ENCODE data around the gene CUL3. TPM values are rescaled to one million over a fixed set of nuclear protein-coding genes. Genes with fewer than 3 reads are reported as not detected.

The CUL3 gene
- total RNA-seq, 1 experiment from 2014 or later = 78.6 TPM

DNA sequence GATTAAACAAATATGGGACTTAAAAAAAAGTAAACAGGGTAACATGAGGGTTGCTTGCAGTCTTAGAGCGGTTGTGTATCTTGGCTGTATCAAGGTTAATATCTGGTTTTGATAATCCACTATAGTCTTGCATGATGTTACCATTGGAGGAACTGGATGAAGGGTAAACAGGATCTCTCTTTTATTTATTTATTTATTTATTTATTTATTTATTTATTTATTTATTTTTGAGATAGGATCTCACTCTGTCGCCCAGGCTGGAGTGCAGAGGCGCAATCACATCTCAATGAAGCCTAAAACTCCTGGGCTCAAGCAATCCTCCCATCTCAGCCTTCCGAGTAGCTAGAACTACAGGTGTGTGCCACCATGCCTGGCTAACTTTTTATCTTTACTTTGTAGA is 140.4 kb downstream of the CUL3 start:
- in situ Hi-C loops (cut with HindIII; ENCODE audit: low pct_unique_long_range_greater_than_20kb, low sequenced_read_pairs) = no loop called here
- DNase-seq (ENCODE audit: low read depth) = no peak

DNA sequence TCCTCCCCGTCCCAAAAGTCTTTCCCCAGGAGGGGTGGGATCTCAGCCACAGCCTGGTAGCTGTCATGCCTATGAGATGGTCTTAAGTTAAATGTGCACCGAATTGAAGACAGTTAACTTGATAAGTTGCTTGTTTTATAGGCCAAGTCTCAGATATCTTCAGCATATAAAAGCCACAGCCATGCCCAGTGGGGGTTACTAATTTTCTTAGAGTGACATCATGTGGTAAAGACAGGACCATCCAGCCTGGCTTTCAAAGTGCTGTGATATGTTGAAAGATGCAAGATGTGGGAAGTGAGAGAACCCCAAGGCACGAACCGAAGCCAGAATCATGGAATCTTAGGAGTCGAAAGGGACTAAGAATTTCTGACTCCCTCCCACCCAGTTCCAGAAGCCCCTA is 141.1 kb downstream of the CUL3 start:
- in situ Hi-C loops (cut with HindIII; ENCODE audit: low pct_unique_long_range_greater_than_20kb, low sequenced_read_pairs) = no loop called here
- no peak for DNase-seq (ENCODE audit: low read depth)

DNA sequence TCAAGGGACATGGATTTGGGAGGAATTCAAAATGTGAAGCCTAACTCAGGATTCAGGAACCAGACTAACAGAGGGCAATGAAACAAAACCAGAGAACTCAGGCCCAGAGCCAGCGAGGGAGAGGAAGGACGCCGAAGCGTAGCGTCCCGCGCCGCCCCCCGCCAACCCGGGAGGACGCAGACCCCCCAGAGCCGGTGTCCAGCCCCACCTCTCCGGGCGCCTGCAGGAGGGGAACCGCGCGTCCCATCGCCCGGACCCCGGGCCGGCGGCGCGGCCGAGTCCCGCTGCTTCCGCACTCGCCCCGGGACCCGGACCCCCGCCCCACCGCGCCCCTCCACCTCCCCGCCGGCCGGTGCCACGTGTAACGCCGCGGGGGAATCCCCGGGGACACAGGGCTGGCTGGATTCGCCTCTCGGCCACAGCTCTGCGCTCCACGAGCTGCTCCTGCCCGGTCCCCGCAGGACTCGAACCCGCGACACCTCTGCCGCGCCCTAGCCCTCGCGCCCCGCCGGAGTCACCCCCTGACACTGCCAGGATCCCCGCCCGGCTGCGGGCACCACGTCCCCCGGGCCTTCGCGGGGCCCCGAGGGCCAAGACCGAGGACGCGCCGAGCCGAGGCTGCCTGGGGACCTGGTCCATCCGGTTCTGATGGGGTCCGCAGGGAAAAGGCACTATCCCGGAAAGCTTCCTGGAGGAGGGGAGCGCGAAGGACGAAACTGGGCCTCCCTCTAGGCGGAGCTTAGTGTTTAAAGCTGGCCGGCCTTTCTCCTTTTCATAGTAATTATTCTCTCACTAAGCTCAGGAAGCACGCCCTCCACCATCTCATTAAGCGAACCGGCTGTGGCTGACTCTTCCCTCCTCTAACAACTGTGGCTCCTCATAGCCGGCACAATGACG is 142.8 kb downstream of the CUL3 start:
- in situ Hi-C loops (cut with HindIII; ENCODE audit: low pct_unique_long_range_greater_than_20kb, low sequenced_read_pairs) = no loop called here

DNA sequence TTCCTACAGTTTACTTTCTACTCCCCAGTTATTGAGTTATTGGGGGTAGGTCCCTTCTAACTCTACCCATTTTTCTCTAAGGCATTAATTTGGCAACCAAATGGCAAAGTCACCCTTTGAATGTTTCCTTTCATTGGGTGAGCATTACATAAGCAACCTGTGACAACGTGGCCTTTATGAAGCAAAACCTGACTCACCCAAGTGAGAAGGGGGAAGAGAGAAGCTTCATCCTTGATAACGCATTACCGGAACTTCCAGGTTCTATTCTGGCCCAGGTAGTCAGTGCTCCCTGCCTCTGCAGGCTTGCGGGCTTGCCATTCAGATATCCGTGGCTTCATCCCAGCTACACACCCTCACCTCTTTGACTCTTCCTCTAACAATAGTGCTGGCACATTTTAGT is 144.2 kb downstream of the CUL3 start:
- in situ Hi-C loops (cut with HindIII; ENCODE audit: low pct_unique_long_range_greater_than_20kb, low sequenced_read_pairs) = no loop called here
- DNase-seq (ENCODE audit: low read depth) = no peak

More for the DNA sequence above, 142.8 kb downstream of the CUL3 start:
- no peak for DNase-seq (ENCODE audit: low read depth)

DNA sequence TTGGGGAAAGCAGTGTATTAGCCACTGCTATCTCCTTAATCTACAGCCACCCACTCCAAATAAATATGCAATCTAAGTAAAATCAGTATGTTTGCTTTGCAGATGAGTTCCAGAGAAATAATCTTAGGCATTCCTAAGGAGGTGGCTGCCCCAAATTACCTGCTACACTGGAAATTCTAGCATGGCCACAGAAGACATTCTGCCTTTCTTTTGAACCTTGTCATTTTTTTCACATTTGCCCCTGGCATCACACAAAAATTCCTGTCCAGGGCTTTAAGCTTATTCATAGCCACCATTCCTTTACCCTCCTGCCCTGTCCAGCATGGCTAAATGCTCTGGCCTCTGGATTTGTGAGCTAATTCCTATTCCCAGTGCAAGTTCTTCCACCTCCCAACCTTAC is 146.4 kb downstream of the CUL3 start:
- in situ Hi-C loops (cut with HindIII; ENCODE audit: low pct_unique_long_range_greater_than_20kb, low sequenced_read_pairs) = no loop called here
- DNase-seq (ENCODE audit: low read depth) = no peak

DNA sequence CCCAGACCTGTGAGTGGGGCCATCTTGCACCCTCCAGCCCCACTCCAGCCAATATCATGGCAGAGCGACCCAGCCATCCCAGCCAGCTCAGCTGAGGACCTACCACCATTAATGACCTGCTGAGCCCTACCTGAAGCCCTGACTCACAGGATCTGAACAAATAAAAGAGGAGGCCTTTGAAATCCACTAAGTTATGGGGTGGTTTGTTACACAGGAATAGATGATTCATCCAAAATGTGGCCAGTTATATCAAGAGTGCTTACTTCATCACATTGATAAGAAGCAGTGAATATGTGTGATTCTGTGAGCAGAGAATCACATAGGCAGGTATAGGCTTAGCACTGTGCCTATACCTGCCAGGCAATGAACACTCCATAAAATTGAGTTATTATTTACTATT is 148.5 kb downstream of the CUL3 start:
- in situ Hi-C loops (cut with HindIII; ENCODE audit: low pct_unique_long_range_greater_than_20kb, low sequenced_read_pairs) = no loop called here
- no peak for DNase-seq (ENCODE audit: low read depth)

DNA sequence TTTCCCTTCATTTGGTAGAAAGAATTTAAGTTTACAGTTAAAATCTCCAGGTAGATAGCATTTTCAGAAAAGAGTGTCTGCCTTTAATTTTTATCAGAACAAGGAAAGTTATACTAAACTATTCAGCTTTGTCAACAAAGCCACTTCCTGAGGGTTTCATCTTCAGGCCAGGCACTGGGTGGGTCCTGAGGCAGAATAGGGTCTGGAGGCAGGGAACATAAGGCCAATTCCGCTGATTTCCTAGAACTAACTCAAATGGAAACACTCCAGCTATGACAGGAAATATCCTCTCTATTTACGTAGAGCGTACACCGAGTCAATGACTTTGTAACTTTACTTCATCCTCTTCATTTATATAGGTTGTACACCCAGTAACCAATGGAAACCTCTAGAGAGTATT is 150.5 kb downstream of the CUL3 start:
- in situ Hi-C loops (cut with HindIII; ENCODE audit: low pct_unique_long_range_greater_than_20kb, low sequenced_read_pairs) = no loop called here
- no peak for DNase-seq (ENCODE audit: low read depth)

DNA sequence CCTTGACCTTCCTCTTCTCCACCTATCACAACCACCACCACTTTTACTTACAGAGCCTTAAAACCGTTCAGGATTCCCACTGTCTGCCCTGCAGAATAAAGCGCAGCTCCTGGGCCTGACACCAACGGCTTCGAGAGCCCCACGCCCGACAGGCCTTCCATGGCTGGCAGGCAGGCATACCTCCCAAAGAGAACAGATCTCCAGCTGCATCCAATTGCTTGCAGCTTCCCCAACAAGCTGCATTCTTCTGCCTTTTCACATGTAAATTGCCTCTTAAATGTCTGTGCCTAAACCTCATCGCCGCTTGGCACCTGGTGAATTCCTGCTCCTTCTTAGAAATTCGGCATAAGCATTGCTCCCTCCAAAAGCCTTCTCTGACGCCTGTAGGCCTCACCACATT is 151.7 kb downstream of the CUL3 start:
- in situ Hi-C loops (cut with HindIII; ENCODE audit: low pct_unique_long_range_greater_than_20kb, low sequenced_read_pairs) = no loop called here
- DNase-seq (ENCODE audit: low read depth) = no peak

DNA sequence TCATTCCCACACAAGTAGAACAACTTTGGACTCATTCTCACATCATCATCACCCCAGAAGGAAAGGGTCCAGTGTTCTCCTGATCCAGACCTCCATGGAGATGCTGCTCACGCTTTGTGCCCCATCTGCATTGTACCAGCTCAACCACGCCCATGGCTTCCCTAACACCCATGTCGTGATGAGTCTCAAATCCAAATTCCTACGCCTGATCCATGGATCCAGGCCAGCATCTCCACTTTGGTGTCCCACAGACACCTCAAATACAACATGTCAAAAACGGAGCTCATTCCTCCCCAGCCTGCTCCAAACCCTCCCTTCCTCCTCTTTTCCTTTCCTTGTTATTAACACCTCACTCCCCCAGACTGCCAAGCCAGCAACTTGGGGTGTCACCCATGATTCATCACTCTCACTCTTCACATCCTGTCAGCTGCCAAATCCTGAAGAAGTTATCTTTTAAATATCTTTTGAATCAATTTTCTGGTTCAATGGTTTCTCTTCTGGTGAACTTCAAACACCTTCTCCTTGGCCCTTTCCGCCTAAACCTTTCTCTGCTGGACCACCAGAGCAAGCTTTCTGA is 153.1 kb downstream of the CUL3 start:
- in situ Hi-C loops (cut with HindIII; ENCODE audit: low pct_unique_long_range_greater_than_20kb, low sequenced_read_pairs) = no loop called here

DNA sequence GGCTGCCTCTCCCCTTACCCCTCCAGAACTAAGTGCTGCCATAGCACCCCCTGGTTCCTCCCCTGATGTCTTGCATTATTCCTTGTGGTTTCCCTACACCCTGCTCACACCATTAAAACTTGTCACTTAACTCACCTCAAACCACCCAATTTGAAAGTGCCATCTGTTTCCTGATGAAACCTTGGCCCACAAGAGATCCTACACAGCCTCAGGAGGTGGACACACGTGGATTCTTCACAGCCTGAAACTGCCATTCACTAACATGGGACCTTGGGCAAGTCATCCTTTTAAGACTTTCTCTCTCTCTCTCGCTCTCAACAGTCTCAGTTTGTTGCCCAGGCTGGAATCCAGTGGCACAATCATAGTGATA is 155.7 kb downstream of the CUL3 start:
- DNase-seq (ENCODE audit: low read depth) = no peak
- in situ Hi-C loops (cut with HindIII; ENCODE audit: low pct_unique_long_range_greater_than_20kb, low sequenced_read_pairs) = no loop called here

More for the DNA sequence above, 153.1 kb downstream of the CUL3 start:
- DNase-seq (ENCODE audit: low read depth) = no peak

DNA sequence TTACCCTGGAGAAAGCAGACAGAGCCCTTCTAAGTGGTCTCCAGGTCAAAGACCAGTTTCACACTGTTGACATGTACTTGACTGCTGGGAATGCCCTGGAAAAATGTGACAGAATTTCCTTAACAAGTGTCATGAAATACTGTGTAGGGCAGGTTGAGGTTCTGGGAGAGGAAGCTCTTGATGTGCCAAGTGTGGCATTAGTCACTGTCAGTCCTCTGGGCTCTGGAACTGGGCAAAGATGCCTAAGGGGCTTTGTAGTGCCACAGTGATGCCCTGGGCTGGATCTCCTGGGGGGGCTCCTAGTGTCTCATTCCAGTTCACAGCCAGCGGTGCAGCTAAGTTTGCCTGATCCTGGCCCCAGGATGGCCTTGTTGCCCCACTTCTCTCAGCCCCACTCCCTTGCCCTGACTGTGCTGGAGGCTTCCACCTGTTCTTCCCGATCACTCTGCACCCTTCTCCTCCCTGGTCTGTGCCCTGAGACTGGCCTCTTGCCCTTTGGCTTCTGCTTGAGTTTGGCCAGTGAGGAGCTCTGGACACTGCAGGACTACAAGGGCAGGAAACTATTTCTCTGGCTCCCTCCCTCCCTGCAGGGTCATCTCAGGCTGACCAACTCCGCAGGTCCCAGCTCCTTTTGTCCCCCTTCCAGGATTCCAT is 156.2 kb downstream of the CUL3 start:
- DNase-seq (ENCODE audit: low read depth) = no peak
- in situ Hi-C loops (cut with HindIII; ENCODE audit: low pct_unique_long_range_greater_than_20kb, low sequenced_read_pairs) = no loop called here

DNA sequence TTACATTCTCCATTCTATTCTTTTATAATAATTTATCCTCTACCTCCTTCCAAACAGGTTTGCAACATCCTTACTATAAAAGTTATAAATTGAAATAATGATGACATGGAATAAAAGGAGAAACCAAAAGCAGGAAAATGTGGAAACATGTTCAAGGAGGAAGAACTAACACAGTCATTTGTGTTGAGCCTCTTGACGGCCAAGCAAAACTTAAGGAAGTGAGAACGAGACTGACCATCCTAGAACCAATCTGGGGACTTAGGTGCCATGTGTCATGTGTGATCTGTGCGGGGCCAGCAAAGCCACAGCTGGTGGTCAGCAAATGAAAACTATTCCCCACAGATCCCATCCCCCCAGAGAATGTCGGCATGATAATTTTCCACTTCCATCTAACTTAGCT is 157.7 kb downstream of the CUL3 start:
- in situ Hi-C loops (cut with HindIII; ENCODE audit: low pct_unique_long_range_greater_than_20kb, low sequenced_read_pairs) = no loop called here

DNA sequence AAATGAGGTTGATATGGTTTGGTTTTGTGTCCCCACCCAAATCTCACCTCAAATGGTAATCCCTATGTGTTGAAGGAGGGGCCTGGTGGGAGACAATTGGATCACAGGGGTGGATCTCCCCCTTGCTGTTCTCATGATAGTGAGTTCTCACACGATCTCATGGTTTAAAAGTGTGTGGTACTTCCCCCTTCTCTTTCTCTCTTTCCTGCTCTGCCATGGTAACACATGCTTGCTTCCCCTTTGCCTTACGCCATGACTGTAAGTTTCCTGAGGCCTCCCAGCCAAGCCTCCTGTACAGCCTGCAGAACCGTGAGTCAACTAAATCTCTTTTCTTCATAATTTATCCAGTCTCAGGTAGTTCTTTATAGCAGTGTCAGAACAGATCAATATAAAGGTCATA is 158.5 kb downstream of the CUL3 start:
- in situ Hi-C loops (cut with HindIII; ENCODE audit: low pct_unique_long_range_greater_than_20kb, low sequenced_read_pairs) = no loop called here
- no peak for DNase-seq (ENCODE audit: low read depth)

More for the DNA sequence above, 157.7 kb downstream of the CUL3 start:
- no peak for DNase-seq (ENCODE audit: low read depth)

DNA sequence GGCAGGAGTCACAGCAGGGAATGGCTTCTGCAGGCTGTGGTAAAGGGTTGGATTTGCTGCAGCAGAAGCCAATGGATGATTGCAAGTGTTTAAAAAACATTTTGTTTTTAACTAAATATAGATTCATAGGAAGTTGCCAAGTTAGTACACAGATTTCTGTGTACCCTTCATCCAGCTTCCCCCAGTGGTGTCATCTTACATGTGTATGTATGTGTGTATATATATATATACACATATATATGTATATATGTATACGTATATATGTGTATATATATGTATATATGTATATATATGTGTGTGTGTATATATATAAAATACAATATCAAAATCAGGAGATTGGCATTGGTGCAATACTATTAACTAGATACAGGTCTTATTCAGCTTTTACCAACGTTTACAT is 164.1 kb downstream of the CUL3 start:
- in situ Hi-C loops (cut with HindIII; ENCODE audit: low pct_unique_long_range_greater_than_20kb, low sequenced_read_pairs) = no loop called here

More for the DNA sequence above, 164.1 kb downstream of the CUL3 start:
- DNase-seq (ENCODE audit: low read depth) = no peak

Other genes with a start within 250 kb of the CUL3 start
- gene FAM124B, start 183.3 kb downstream of the CUL3 start, total RNA-seq (2014; rRNA removed; shearing (Covaris generic); ENCODE audit: low replicate concordance) = not detected in 2 replicates
- not detected in 2 replicates for gene CCDC195, start 131.0 kb upstream of the CUL3 start, total RNA-seq (2014; rRNA removed; shearing (Covaris generic); ENCODE audit: low replicate concordance)

Data from Caki2 (cell line).